ENCODE results near the gene SBF2. TPM values are rescaled to one million over a fixed set of nuclear protein-coding genes. Genes with fewer than 3 reads are reported as not detected.
A peak's percentile ranks its signal among the peaks of the same experiment; 100 is the strongest.

SBF2 gene
- total RNA-seq, 2 experiments from 2014 or later = 7.0 to 7.1 TPM

GRCh38 chr11:9760193-9760575, 533.8 kb downstream of the SBF2 start:
- DNase-seq = no peak
- Mint-ChIP-seq H3K9me3 (no peaks in the 10 kb centered on the region), H3K4me1 (ENCODE audit: low read depth) (peaks cover 30% of the 10 kb centered on the region), H3K27me3 (no peaks in the 10 kb centered on the region), H3K4me3 (no peak overlapping the region), H3K36me3 (no peaks in the 10 kb centered on the region), H3K27ac (peak overlapping the region; percentile 95)
- intact Hi-C loops (cut with micrococcal nuclease) = no loop called here
- ChIA-PET CTCF (interaction anchor here (0.7 to 4.4 kb wide), 14 partner anchors 12 to 606 kb away, joined by 3 to 49 read pairs (median 8); partner anchors contain the start of gene ADM), POLR2A (interaction anchor here (1.0 to 3.5 kb wide), 5 partner anchors 84 to 548 kb away, joined by 4 to 19 read pairs (median 15); partner anchors contain the start of gene ADM)

GRCh38 chr11:9759519-9760192, 534.4 kb downstream of the SBF2 start:
- H3K27ac Mint-ChIP-seq = peak overlapping the region; percentile 95
- DNase-seq = peak; percentile 98
- H3K27me3 Mint-ChIP-seq = no peaks in the 10 kb centered on the region
- no peaks in the 10 kb centered on the region for H3K9me3 Mint-ChIP-seq
- CTCF ChIA-PET = interaction anchor here (0.5 to 4.4 kb wide), 22 partner anchors 11 to 623 kb away, joined by 3 to 49 read pairs (median 4); partner anchors contain the start of genes ADM and WEE1
- POLR2A ChIA-PET = interaction anchor here (0.5 to 3.5 kb wide), 10 partner anchors 81 to 548 kb away, joined by 3 to 19 read pairs (median 4); partner anchors contain the start of genes ADM and ZNF143
- peak overlapping the region; percentile 82 for H3K4me3 Mint-ChIP-seq
- H3K36me3 Mint-ChIP-seq = no peaks in the 10 kb centered on the region
- intact Hi-C loops (cut with micrococcal nuclease) = loop anchor here (1.0 to 5.0 kb wide), 11 partner anchors 83 to 978 kb away; partner anchors contain the start of genes AMPD3, SWAP70, TMEM41B and ZNF143
- peaks cover 30% of the 10 kb centered on the region for H3K4me1 Mint-ChIP-seq (ENCODE audit: low read depth)

GRCh38 chr11:9758637-9759518, 535.1 kb downstream of the SBF2 start:
- H3K4me3 Mint-ChIP-seq = peak overlapping the region; percentile 82
- POLR2A ChIA-PET = interaction anchor here (0.5 to 3.5 kb wide), 12 partner anchors 11 to 549 kb away, joined by 3 to 19 read pairs (median 4); partner anchors contain the start of genes ADM, WEE1 and ZNF143
- DNase-seq = peak; percentile 72
- H3K27ac Mint-ChIP-seq = peak overlapping the region; percentile 95
- H3K9me3 Mint-ChIP-seq = no peaks in the 10 kb centered on the region
- intact Hi-C loops (cut with micrococcal nuclease) = loop anchor here (1.0 to 5.0 kb wide), 13 partner anchors 83 to 978 kb away; partner anchors contain the start of genes AMPD3, SWAP70, TMEM41B and ZNF143
- H3K27me3 Mint-ChIP-seq = no peaks in the 10 kb centered on the region
- peaks cover 30% of the 10 kb centered on the region for H3K4me1 Mint-ChIP-seq (ENCODE audit: low read depth)
- no peaks in the 10 kb centered on the region for H3K36me3 Mint-ChIP-seq
- CTCF ChIA-PET = interaction anchor here (0.5 to 4.4 kb wide), 34 partner anchors 10 to 622 kb away, joined by 3 to 49 read pairs (median 4); partner anchors contain the start of genes ADM and WEE1

- peak overlapping the region; percentile 79 for H3K27ac Mint-ChIP-seq
- intact Hi-C loops (cut with micrococcal nuclease) = loop anchor here (1.0 to 5.0 kb wide), 10 partner anchors 84 to 979 kb away; partner anchors contain the start of genes AMPD3, SWAP70, TMEM41B and ZNF143
- peak; percentile 95 for DNase-seq
- no peaks in the 10 kb centered on the region for H3K36me3 Mint-ChIP-seq
- no peaks in the 10 kb centered on the region for H3K27me3 Mint-ChIP-seq
- peaks cover 34% of the 10 kb centered on the region for H3K4me1 Mint-ChIP-seq (ENCODE audit: low read depth)
- peak overlapping the region; percentile 75 for H3K4me3 Mint-ChIP-seq
- no peaks in the 10 kb centered on the region for H3K9me3 Mint-ChIP-seq
- ChIA-PET CTCF (interaction anchor here (0.6 to 4.4 kb wide), 33 partner anchors 9 to 567 kb away, joined by 3 to 49 read pairs (median 4); partner anchors contain the start of gene ADM), POLR2A (interaction anchor here (0.7 to 3.5 kb wide), 6 partner anchors 10 to 550 kb away, joined by 3 to 19 read pairs (median 12); partner anchors contain the start of genes ADM and WEE1)
Observed at GRCh38 chr11:9757809-9758636, 536.0 kb downstream of the SBF2 start.

GRCh38 chr11:9756878-9757277, 537.1 kb downstream of the SBF2 start:
- Mint-ChIP-seq H3K4me3 (no peak overlapping the region), H3K36me3 (no peaks in the 10 kb centered on the region), H3K4me1 (ENCODE audit: low read depth) (peaks cover 37% of the 10 kb centered on the region), H3K9me3 (no peaks in the 10 kb centered on the region), H3K27ac (no peak overlapping the region), H3K27me3 (no peaks in the 10 kb centered on the region)
- intact Hi-C loops (cut with micrococcal nuclease) = loop anchor here (5.0 kb wide), 6 partner anchors 85 to 980 kb away; partner anchors contain the start of genes AMPD3, SWAP70 and TMEM41B
- CTCF ChIA-PET = no interaction called here
- no peak for DNase-seq
- POLR2A ChIA-PET = no interaction called here

GRCh38 chr11:9756461-9756860, 537.6 kb downstream of the SBF2 start:
- H3K36me3 Mint-ChIP-seq = no peaks in the 10 kb centered on the region
- no peak overlapping the region for H3K27ac Mint-ChIP-seq
- peaks cover 34% of the 10 kb centered on the region for H3K4me1 Mint-ChIP-seq (ENCODE audit: low read depth)
- CTCF ChIA-PET = no interaction called here
- no peaks in the 10 kb centered on the region for H3K27me3 Mint-ChIP-seq
- no peak overlapping the region for H3K4me3 Mint-ChIP-seq
- H3K9me3 Mint-ChIP-seq = no peaks in the 10 kb centered on the region
- no peak for DNase-seq
- POLR2A ChIA-PET = no interaction called here
- intact Hi-C loops (cut with micrococcal nuclease) = loop anchor here (5.0 kb wide), 6 partner anchors 86 to 981 kb away; partner anchors contain the start of genes AMPD3, SWAP70 and TMEM41B

- H3K9me3 Mint-ChIP-seq = no peaks in the 10 kb centered on the region
- CTCF ChIA-PET = no interaction called here
- no peaks in the 10 kb centered on the region for H3K36me3 Mint-ChIP-seq
- H3K4me3 Mint-ChIP-seq = no peak overlapping the region
- H3K27me3 Mint-ChIP-seq = no peaks in the 10 kb centered on the region
- no peak overlapping the region for H3K27ac Mint-ChIP-seq
- intact Hi-C loops (cut with micrococcal nuclease) = loop anchor here (5.0 kb wide), 6 partner anchors 87 to 982 kb away; partner anchors contain the start of genes AMPD3, SWAP70 and TMEM41B
- no peak for DNase-seq
- peaks cover 32% of the 10 kb centered on the region for H3K4me1 Mint-ChIP-seq (ENCODE audit: low read depth)
- POLR2A ChIA-PET = no interaction called here
Observed at GRCh38 chr11:9755561-9756185, 538.3 kb downstream of the SBF2 start.

GRCh38 chr11:9754010-9754471, 540.0 kb downstream of the SBF2 start:
- Mint-ChIP-seq H3K4me1 (ENCODE audit: low read depth) (peaks cover 18% of the 10 kb centered on the region), H3K27me3 (no peaks in the 10 kb centered on the region), H3K9me3 (no peaks in the 10 kb centered on the region), H3K36me3 (no peaks in the 10 kb centered on the region), H3K27ac (no peak overlapping the region), H3K4me3 (no peak overlapping the region)
- DNase-seq = no peak
- CTCF ChIA-PET = interaction anchor here (1.6 to 9.6 kb wide), 3 partner anchors 141 to 219 kb away, joined by 4 to 88 read pairs (median 5); no protein-coding TSS in a partner anchor
- POLR2A ChIA-PET = no interaction called here
- intact Hi-C loops (cut with micrococcal nuclease) = no loop called here

- H3K4me1 Mint-ChIP-seq (ENCODE audit: low read depth) = peaks cover 19% of the 10 kb centered on the region
- intact Hi-C loops (cut with micrococcal nuclease) = no loop called here
- H3K9me3 Mint-ChIP-seq = no peaks in the 10 kb centered on the region
- H3K4me3 Mint-ChIP-seq = no peak overlapping the region
- peak overlapping the region; percentile 78 for H3K27ac Mint-ChIP-seq
- ChIA-PET POLR2A (interaction anchor here (0.6 kb wide), 1 partner anchor 432 kb away, joined by 3 read pairs; no protein-coding TSS in a partner anchor), CTCF (interaction anchor here (1.7 to 9.6 kb wide), 3 partner anchors 140 to 220 kb away, joined by 5 to 133 read pairs (median 88); no protein-coding TSS in a partner anchor)
- H3K27me3 Mint-ChIP-seq = no peaks in the 10 kb centered on the region
- peak; percentile 44 for DNase-seq
- H3K36me3 Mint-ChIP-seq = no peaks in the 10 kb centered on the region
Observed at GRCh38 chr11:9753021-9753420, 541.0 kb downstream of the SBF2 start.

- H3K4me1 Mint-ChIP-seq (ENCODE audit: low read depth) = peaks cover 14% of the 10 kb centered on the region
- ChIA-PET POLR2A (no interaction called here), CTCF (interaction anchor here (8.9 to 9.6 kb wide), 2 partner anchors 139 to 218 kb away, joined by 88 to 133 read pairs; no protein-coding TSS in a partner anchor)
- H3K9me3 Mint-ChIP-seq = no peaks in the 10 kb centered on the region
- H3K27me3 Mint-ChIP-seq = no peaks in the 10 kb centered on the region
- H3K4me3 Mint-ChIP-seq = no peak overlapping the region
- no peaks in the 10 kb centered on the region for H3K36me3 Mint-ChIP-seq
- H3K27ac Mint-ChIP-seq = no peak overlapping the region
- DNase-seq = no peak
- intact Hi-C loops (cut with micrococcal nuclease) = no loop called here
Observed at GRCh38 chr11:9752091-9752490, 541.9 kb downstream of the SBF2 start.
